HepG2 (cell line): ENCODE data around the gene CPEB4. TPM values are rescaled to one million over a fixed set of nuclear protein-coding genes. Genes with fewer than 3 reads are reported as not detected.
A peak's percentile ranks its signal among the peaks of the same experiment; 100 is the strongest.

ENCODE experiments used
- ATAC-seq: fragments of 200-7000 bp; cut with Tn5 transposase; 3 replicates; pipeline ENCODE4 v1.9.1; 2020; ENCODE audit warnings: mild to moderate bottlenecking, moderate library complexity
- BruUV-seq: library from RNA; stranded (reverse); fragments of 400-500 nt; replicated peaks from 2 replicates; lab custom pipeline; 2021; lab: Mats Ljungman, UMichigan
- CTCF ChIA-PET: fragments of 300-600 bp; formaldehyde crosslinking; extraction: SDS; loops from one replicate; lab custom pipeline; 2021; ENCODE audit warnings: low total read pairs, inconsistent platforms, low intra/inter-chr PET ratio; lab: Yijun Ruan, JAX
- POLR2A ChIA-PET: fragments of 350-600 bp; sonication (Branson Sonifier 250); formaldehyde crosslinking; loops from one replicate; lab custom pipeline; 2020; ENCODE audit warnings: antibody characterized with exemption, inconsistent platforms; lab: Yijun Ruan, JAX
- DNase-seq: peaks from one replicate; pipeline ENCODE4 v3.0.0-alpha.2; 2015; ENCODE audit warnings: low spot score
- FAIRE-seq: peaks from 3 replicates; lab custom pipeline; 2011; peaks lifted over from hg19 to GRCh38; lab: Jason Lieb, UNC
- H2AFZ ChIP-seq: one replicate; pipeline ENCODE4 v1.6.1; 2011; ENCODE audit warnings: low read length, inconsistent platforms
- H3K27ac ChIP-seq: fragments of 300-600 bp; 3 replicates; pipeline ENCODE4 v1.8.0; 2011; ENCODE audit warnings: mixed run types, mild to moderate bottlenecking, mixed read lengths, low read length, inconsistent platforms; ENCODE audit not compliant: insufficient read depth; ENCODE audit errors: extremely low read length
- H3K27me3 ChIP-seq, 2 experiments: fragments of 200-600 bp in 1 of 2; 2 replicates in 1 of 2; 3 replicates in 1 of 2; pipeline versions ENCODE4 v1.6.0 to v1.8.0; 2011; ENCODE audit warnings: low read length in 2 of 2, mild to moderate bottlenecking in 2 of 2, moderate library complexity in 2 of 2, inconsistent platforms in 1 of 2; ENCODE audit not compliant: insufficient read depth in 2 of 2, control insufficient read depth in 1 of 2
- H3K36me3 ChIP-seq, 2 experiments: fragments of 200-600 bp in 1 of 2; replicated peaks in 1 of 2; 2 replicates in 1 of 2; 3 replicates in 1 of 2; pipeline versions ENCODE4 v1.5.1 to v1.8.0; 2011; ENCODE audit warnings: low read length in 2 of 2, inconsistent platforms in 1 of 2; ENCODE audit not compliant: insufficient read depth in 2 of 2, control insufficient read depth in 1 of 2
- H3K4me1 ChIP-seq: 2 replicates; pipeline ENCODE4 v1.5.1; 2012; ENCODE audit warnings: low read length, inconsistent platforms; ENCODE audit not compliant: insufficient read depth
- H3K4me2 ChIP-seq: 2 replicates; pipeline ENCODE4 v1.6.0; 2011; ENCODE audit warnings: low read depth, low read length, inconsistent platforms
- H3K4me3 ChIP-seq, 3 experiments: fragments of 200-600 bp in 1 of 3; sonication (generic), shearing (Covaris generic) in 1 of 3; replicated peaks in 1 of 3; 2 replicates each; pipeline ENCODE4 v1.5.1; 2011 to 2016; ENCODE audit warnings: low read length in 3 of 3, inconsistent platforms in 2 of 3, low read depth in 2 of 3, mild to moderate bottlenecking in 2 of 3, control low read depth in 1 of 3, mixed read lengths in 1 of 3; ENCODE audit not compliant: insufficient read depth in 1 of 3
- H3K79me2 ChIP-seq: one replicate; pipeline ENCODE4 v1.6.1; 2011; ENCODE audit warnings: low read length, inconsistent platforms; ENCODE audit not compliant: insufficient read depth
- H3K9ac ChIP-seq: 2 replicates; pipeline ENCODE4 v1.6.0; 2011; ENCODE audit warnings: mild to moderate bottlenecking, low read depth, low read length, inconsistent platforms; ENCODE audit not compliant: insufficient read depth
- H3K9me3 ChIP-seq: 2 replicates; pipeline ENCODE4 v1.5.1; 2012; ENCODE audit warnings: mild to moderate bottlenecking, low read length
- H4K20me1 ChIP-seq: 2 replicates; pipeline ENCODE4 v1.6.0; 2011; ENCODE audit warnings: inconsistent platforms, mild to moderate bottlenecking, low read length, moderate library complexity; ENCODE audit not compliant: insufficient read depth
- BCL6 ChIP-seq: IDR thresholded peaks from 2 replicates; pipeline ENCODE4 v1.6.1; 2016; ENCODE audit warnings: missing genetic modification reagents, missing compliant biosample characterization
- MAFF ChIP-seq: IDR thresholded peaks from 2 replicates; pipeline ENCODE4 v1.6.1; 2011; ENCODE audit warnings: low read depth, low read length, improper control_type of control experiment
- MTA1 ChIP-seq: sonication (generic); formaldehyde crosslinking; IDR thresholded peaks from 2 replicates; pipeline ENCODE4 v1.4.0; 2020; ENCODE audit warnings: missing genetic modification reagents, mild to moderate bottlenecking, borderline replicate concordance
- NR2F1 ChIP-seq, 2 experiments: fragments of 450-650 bp in 1 of 2; formaldehyde crosslinking in 1 of 2; IDR thresholded peaks; 2 replicates each; pipeline versions ENCODE4 v1.5.0 to v1.6.1; 2016 to 2020; ENCODE audit warnings: mild to moderate bottlenecking in 1 of 2, missing compliant biosample characterization in 1 of 2, missing genetic modification reagents in 1 of 2, moderate library complexity in 1 of 2
- ONECUT2 ChIP-seq: sonication (generic); formaldehyde crosslinking; IDR thresholded peaks from 2 replicates; pipeline ENCODE4 v1.4.0; 2020; ENCODE audit warnings: missing genetic modification reagents
- SMAD1 ChIP-seq: sonication (generic); formaldehyde crosslinking; IDR thresholded peaks from 2 replicates; pipeline ENCODE4 v1.4.0; 2020; ENCODE audit warnings: missing genetic modification reagents, low read depth, mild to moderate bottlenecking, borderline replicate concordance
- TSC22D2 ChIP-seq: sonication (generic); formaldehyde crosslinking; IDR thresholded peaks from 2 replicates; pipeline ENCODE4 v1.5.1; 2020; ENCODE audit warnings: missing genetic modification reagents, mild to moderate bottlenecking, borderline replicate concordance
- XRCC5 ChIP-seq: fragments of 200-400 bp; formaldehyde crosslinking; optimal IDR thresholded peaks from 2 replicates; pipeline ENCODE3; 2017; ENCODE audit warnings: mild to moderate bottlenecking, low read length
- ZNF572 ChIP-seq: sonication (generic); formaldehyde crosslinking; IDR thresholded peaks from 2 replicates; pipeline ENCODE4 v1.5.1; 2020; ENCODE audit warnings: mild to moderate bottlenecking, missing genetic modification reagents
- ZNF614 ChIP-seq: IDR thresholded peaks from 2 replicates; pipeline ENCODE4 v1.6.1; 2018; ENCODE audit warnings: missing biosample characterization, missing genetic modification reagents, inconsistent platforms, borderline replicate concordance
- ZNF713 ChIP-seq: sonication (generic); formaldehyde crosslinking; IDR thresholded peaks from 2 replicates; pipeline ENCODE4 v1.4.0; 2020; ENCODE audit warnings: mild to moderate bottlenecking, missing genetic modification reagents
- ZSCAN9 ChIP-seq: IDR thresholded peaks from 2 replicates; pipeline ENCODE4 v1.6.1; 2016; ENCODE audit warnings: borderline replicate concordance
- WGBS: methylation state at CpG from one replicate; pipeline ENCODE4 v1.1.6; 2017; ENCODE audit warnings: low lambda C conversion rate; 5-methylcytosine and 5-hydroxymethylcytosine counted together
- in situ Hi-C: cut with HindIII; loops from 2 replicates; pipeline ENCODE4 v1.10.0; 2017; ENCODE audit warnings: low pct_unique_long_range_greater_than_20kb; ENCODE audit not compliant: extremely low pct_ligation_motif_present
- intact Hi-C: fragments of 100-400 bp; cut with micrococcal nuclease; formaldehyde crosslinking; loops from one replicate; pipeline ENCODE4 v1.10.0; 2022; ENCODE audit not compliant: unreplicated experiment
- polyA plus RNA-seq, 8 experiments: library from polyadenylated mRNA; depleted of rRNA in 3 of 8; stranded (reverse) in 7 of 8; unstranded in 1 of 8; fragments of >200 nt; fragmentation: Illumina TruSeq in 4 of 8; extraction: Trizol in 4 of 8; gene quantifications; 2 replicates each; pipeline versions ENCODE4 v1.2.1 to v1.2.3, GENCODE V29; 2011 to 2016; ENCODE audit warnings: low read depth in 4 of 8, missing spikeins in 1 of 8, mixed read lengths in 1 of 8; ENCODE audit not compliant: insufficient read depth in 1 of 8
- total RNA-seq, 5 experiments: library from RNA; depleted of rRNA; stranded (reverse); fragments of >200 nt; fragmentation: Illumina TruSeq; extraction: Trizol; gene quantifications; 2 replicates each; pipeline ENCODE4 v1.2.3, GENCODE V29; 2016; ENCODE audit warnings: low read depth in 1 of 5
- TF ChIP-seq, protein P1 (sequence below): IDR thresholded peaks from 2 replicates; pipeline ENCODE4 v1.6.1; 2016
- TF ChIP-seq, protein P2 (sequence below): sonication (generic); formaldehyde crosslinking; conservative IDR thresholded peaks from 2 replicates; pipeline ENCODE4 v1.4.0; 2020; ENCODE audit warnings: missing genetic modification reagents
- TF ChIP-seq, protein P3 (sequence below): sonication (generic); formaldehyde crosslinking; IDR thresholded peaks from 2 replicates; pipeline ENCODE4 v1.4.0; 2020; ENCODE audit warnings: missing genetic modification reagents, mild to moderate bottlenecking, borderline replicate concordance

CPEB4 gene
- total and polyA plus RNA-seq, 2 of the 13 experiments (the other 11 are each of a cell fraction or from before 2014, with no cell fraction given) = 7.7 to 26.7 TPM

- Histone ChIP-seq H3K4me2 (peak overlapping the region; percentile 68), H3K27me3 (no peaks in the 10 kb centered on the region), H3K27ac (peak overlapping the region; percentile 85), H4K20me1 (no peaks in the 10 kb centered on the region), H3K4me3 (peak overlapping the region; percentile 22 to 53 (median 40); a peak in 5 of 6 replicates), H3K9me3 (no peaks in the 10 kb centered on the region), H3K36me3 (no peaks in the 10 kb centered on the region), H3K4me1 (peaks cover 72% of the 10 kb centered on the region), H3K9ac (peak overlapping the region; percentile 71), H2AFZ (no peak overlapping the region), H3K79me2 (no peaks in the 10 kb centered on the region)
- ChIA-PET POLR2A (interaction anchor here (0.7 to 3.3 kb wide), 26 partner anchors 8 to 641 kb away, joined by 3 to 44 read pairs (median 6); partner anchors contain the start of genes BOD1, CPEB4 and STC2), CTCF (no interaction called here)
- FAIRE-seq (peak; percentile 96), ATAC-seq (peak; percentile 84), DNase-seq (peak; percentile 97)
- no TSS peak for BruUV-seq
- WGBS = 50% methylated on average over 12 of the region's 12 CpGs
- intact Hi-C loops (loop anchor here (1.0 to 5.0 kb wide), 3 partner anchors 16 to 203 kb away; no protein-coding TSS in a partner anchor), in situ Hi-C loops (loop anchor here (5.0 to 25.0 kb wide), 4 partner anchors 37 to 352 kb away; partner anchors contain the start of gene BOD1)
- 0 out of 2 replicates have a peak, but pooled peaks have one; percentile 86 for TF ChIP-seq SMAD1 (CRISPR knock-in tag)
- TF ChIP-seq, protein P1, sequence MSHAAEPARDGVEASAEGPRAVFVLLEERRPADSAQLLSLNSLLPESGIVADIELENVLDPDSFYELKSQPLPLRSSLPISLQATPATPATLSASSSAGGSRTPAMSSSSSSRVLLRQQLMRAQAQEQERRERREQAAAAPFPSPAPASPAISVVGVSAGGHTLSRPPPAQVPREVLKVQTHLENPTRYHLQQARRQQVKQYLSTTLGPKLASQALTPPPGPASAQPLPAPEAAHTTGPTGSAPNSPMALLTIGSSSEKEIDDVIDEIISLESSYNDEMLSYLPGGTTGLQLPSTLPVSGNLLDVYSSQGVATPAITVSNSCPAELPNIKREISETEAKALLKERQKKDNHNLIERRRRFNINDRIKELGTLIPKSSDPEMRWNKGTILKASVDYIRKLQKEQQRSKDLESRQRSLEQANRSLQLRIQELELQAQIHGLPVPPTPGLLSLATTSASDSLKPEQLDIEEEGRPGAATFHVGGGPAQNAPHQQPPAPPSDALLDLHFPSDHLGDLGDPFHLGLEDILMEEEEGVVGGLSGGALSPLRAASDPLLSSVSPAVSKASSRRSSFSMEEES = peak; percentile 97
- TF ChIP-seq BCL6 = peak; percentile 90
- peak; percentile 54; the same call in 1 of the 2 replicates for TF ChIP-seq ZSCAN9 (CRISPR knock-in tag)
- no peak for TF ChIP-seq TSC22D2
- peak in 1 of 2 experiments; percentile 32; a peak in 1 of 4 replicates for TF ChIP-seq NR2F1 (CRISPR knock-in tag; IDR thresholded peaks at IDR 0.05)
- TF ChIP-seq, protein P2, sequence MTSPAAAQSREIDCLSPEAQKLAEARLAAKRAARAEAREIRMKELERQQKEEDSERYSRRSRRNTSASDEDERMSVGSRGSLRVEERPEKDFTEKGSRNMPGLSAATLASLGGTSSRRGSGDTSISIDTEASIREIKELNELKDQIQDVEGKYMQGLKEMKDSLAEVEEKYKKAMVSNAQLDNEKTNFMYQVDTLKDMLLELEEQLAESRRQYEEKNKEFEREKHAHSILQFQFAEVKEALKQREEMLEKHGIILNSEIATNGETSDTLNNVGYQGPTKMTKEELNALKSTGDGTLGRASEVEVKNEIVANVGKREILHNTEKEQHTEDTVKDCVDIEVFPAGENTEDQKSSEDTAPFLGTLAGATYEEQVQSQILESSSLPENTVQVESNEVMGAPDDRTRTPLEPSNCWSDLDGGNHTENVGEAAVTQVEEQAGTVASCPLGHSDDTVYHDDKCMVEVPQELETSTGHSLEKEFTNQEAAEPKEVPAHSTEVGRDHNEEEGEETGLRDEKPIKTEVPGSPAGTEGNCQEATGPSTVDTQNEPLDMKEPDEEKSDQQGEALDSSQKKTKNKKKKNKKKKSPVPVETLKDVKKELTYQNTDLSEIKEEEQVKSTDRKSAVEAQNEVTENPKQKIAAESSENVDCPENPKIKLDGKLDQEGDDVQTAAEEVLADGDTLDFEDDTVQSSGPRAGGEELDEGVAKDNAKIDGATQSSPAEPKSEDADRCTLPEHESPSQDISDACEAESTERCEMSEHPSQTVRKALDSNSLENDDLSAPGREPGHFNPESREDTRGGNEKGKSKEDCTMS (CRISPR knock-in tag) = no peak
- no peak; the same call in 1 of the 2 replicates for TF ChIP-seq ZNF572
- TF ChIP-seq, protein P3, sequence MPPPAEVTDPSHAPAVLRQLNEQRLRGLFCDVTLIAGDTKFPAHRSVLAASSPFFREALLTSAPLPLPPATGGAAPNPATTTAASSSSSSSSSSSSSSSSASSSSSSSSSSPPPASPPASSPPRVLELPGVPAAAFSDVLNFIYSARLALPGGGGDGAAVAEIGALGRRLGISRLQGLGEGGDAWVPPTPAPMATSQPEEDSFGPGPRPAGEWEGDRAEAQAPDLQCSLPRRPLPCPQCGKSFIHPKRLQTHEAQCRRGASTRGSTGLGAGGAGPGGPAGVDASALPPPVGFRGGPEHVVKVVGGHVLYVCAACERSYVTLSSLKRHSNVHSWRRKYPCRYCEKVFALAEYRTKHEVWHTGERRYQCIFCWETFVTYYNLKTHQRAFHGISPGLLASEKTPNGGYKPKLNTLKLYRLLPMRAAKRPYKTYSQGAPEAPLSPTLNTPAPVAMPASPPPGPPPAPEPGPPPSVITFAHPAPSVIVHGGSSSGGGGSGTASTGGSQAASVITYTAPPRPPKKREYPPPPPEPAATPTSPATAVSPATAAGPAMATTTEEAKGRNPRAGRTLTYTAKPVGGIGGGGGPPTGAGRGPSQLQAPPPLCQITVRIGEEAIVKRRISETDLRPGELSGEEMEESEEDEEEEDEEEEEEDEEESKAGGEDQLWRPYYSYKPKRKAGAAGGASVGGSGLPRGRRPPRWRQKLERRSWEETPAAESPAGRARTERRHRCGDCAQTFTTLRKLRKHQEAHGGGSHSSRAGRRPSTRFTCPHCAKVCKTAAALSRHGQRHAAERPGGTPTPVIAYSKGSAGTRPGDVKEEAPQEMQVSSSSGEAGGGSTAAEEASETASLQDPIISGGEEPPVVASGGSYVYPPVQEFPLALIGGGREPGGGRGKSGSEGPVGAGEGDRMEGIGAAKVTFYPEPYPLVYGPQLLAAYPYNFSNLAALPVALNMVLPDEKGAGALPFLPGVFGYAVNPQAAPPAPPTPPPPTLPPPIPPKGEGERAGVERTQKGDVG = 0 out of 2 replicates have a peak, but pooled peaks have one; percentile 51
- TF ChIP-seq ZNF614 (CRISPR knock-in tag) = peak; percentile 57
- TF ChIP-seq XRCC5 = peak; percentile 59
- peak; percentile 33; the same call in 1 of the 2 replicates for TF ChIP-seq MTA1 (CRISPR knock-in tag)
- peak; percentile 100 for TF ChIP-seq MAFF
- no peak for TF ChIP-seq ONECUT2 (CRISPR knock-in tag)
- 0 out of 2 replicates have a peak, but pooled peaks have one; percentile 65 for TF ChIP-seq ZNF713 (CRISPR knock-in tag)
These were observed 81.3 kb downstream of the CPEB4 start for GRCh38 chr5:173969167-173970049.
